Activated naive CD4-positive, alpha-beta T cell treated with anti-CD3 and anti-CD28 coated beads, Interleukin-2, amount 10 ng/mL, durations not matched to agents 5 hours and 36 hours (primary cell): ENCODE measurements around the gene PIP5K1C. TPM values are rescaled to one million over a fixed set of nuclear protein-coding genes. Genes with fewer than 3 reads are reported as not detected.

Experiments
- total RNA-seq, 2 experiments: library from RNA; stranded (reverse); gene quantifications; one replicate each; pipeline ENCODE4 v1.2.3, GENCODE V29; 2021

Gene PIP5K1C, protein sequence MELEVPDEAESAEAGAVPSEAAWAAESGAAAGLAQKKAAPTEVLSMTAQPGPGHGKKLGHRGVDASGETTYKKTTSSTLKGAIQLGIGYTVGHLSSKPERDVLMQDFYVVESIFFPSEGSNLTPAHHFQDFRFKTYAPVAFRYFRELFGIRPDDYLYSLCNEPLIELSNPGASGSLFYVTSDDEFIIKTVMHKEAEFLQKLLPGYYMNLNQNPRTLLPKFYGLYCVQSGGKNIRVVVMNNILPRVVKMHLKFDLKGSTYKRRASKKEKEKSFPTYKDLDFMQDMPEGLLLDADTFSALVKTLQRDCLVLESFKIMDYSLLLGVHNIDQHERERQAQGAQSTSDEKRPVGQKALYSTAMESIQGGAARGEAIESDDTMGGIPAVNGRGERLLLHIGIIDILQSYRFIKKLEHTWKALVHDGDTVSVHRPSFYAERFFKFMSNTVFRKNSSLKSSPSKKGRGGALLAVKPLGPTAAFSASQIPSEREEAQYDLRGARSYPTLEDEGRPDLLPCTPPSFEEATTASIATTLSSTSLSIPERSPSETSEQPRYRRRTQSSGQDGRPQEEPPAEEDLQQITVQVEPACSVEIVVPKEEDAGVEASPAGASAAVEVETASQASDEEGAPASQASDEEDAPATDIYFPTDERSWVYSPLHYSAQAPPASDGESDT
- total RNA-seq: 10 to 100 TPM; 19.9 to 22.1 TPM

DNA sequence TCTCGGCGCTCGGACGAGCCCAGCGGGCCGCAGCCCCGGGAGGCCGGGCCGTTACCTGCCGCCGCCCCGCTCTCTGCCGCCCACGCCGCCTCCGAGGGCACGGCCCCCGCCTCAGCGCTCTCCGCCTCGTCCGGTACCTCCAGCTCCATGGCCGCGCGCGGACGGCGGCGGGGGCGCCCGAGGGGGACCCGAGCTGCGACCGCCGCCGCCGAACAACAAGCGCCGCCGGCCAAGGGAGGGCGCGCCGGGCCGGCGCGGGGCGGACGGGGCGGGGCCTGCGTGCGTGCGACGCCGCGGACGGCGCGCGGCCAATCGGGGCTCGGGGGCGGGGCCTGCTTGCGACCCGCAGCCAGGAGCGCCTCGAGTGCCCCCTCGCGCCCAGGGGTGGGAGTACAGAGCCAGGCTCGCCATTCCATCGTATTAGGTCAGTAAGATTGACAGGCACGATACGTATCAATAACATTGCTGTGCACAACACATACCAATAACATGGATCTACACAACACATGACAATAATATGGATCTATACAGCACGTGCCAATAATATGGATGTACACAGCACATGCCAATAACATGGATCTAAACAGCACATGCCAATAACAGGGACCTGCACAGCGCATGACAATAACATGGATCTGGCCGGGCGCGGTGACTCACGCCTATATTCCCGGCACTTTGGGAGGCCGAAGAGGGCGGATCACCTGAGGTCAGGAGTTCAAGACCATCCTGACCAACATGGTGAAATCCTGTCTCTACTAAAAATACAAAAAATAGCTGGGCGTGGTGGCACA lies at the start of gene PIP5K1C:
PIP5K1C (minus strand) TSS at position 227 of the 791 bp plus-strand sequence; CDS start at position 149, 78 bp downstream.

DNA sequence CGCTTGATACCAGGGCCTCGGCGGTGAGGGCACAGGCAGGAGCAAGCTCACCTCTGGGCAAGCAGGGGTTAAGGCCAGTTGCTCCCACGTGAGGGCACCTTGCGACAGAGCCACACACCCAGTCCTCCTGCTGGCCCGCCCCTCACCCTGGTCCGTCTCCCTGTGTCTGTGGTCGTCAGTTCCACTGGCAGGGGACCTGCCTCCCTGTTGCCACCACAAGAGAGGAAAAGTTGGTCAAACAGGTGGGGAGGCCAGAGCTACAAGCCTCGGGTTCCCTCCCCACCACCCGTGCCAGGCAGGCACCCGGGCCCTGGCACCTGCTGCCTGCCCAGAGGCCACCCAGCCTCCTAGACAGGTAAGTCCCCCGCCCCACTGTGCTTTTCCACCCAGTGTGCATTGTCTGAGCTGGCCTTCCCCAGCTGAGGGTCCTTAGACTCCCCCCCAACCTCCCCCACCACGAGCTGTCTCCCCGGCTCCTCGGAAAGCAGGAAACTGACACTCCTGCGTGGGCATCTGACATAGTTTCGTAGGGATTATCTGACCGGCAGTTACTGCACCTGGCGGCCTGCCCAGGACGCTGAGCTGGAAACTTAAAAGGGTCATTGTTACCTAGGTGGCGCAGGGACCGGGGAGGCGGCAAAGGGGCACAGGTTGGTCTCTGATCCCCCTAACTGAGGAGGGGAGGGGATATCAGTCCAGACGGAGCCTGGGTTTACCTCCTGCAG lies 8.1 kb upstream of the PIP5K1C start, which contains the start of gene TJP3:
TJP3 (plus strand) TSS at position 178 of the 725 bp plus-strand sequence. CDS start 20,049 bp downstream, outside the sequence.

DNA sequence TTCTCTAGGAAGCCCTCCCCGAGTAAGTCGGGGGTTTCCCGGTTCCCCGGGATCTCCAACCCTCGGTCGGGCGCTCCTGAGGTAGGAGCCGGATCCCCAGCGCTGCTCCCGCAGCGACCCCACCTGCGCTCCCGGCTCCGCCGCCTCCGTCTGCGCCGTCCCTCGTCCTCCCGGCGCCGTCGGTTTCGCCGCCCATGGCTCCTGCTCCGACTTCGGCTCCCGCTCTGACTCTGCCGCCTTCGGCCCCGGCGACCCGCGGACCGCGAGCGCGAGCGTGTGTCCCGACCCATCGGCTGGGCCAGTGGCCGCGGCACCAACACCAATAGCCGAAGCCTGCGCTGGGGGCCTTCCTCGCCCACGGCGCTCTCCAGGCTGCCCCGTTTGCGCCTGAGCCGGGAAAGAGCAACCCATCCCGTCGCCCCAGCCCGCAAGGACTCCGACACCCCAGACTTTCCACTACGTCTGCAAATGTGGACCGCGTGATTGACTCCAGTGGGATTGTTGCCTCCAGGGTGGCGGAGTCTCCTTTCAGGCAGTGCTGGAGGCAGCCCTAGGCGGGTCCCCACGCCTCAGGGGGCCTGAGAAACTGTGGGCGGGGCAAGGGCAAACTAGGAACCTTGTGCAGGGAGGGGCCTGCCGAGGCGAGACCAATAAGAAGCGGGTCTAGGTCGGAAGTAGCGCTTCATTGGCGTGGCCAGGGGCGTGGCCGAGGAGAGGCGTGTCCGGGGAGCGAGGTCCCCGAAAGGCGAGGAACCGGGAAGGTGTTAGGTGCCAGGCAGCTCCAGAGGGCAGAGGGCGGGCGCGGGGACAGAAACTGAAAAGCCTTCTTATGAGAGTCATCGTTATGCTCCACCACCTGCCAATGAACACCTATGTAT lies 73.6 kb downstream of the PIP5K1C start, which contains the start of gene CACTIN:
CACTIN (minus strand) TSS at position 318 of the 878 bp plus-strand sequence; CDS start at position 290, 28 bp downstream.

GRCh38 chr19:3606690-3607289 lies 93.5 kb downstream of the PIP5K1C start, which contains the start of gene TBXA2R:
Gene TBXA2R, minus strand, starts transcription at chr19:3606875. Its CDS starts 6,241 bp downstream, at chr19:3600634.

GRCh38 chr19:3585301-3586126 lies 114.8 kb downstream of the PIP5K1C start, which contains the start of gene GIPC3:
Gene GIPC3, plus strand, starts transcription at chr19:3585478. Its CDS starts 120 bp downstream, at chr19:3585598.

Other genes starting within 250 kb of the PIP5K1C start
- under 1 TPM in 1 of 2 experiments, not detected in 1; 0.25 TPM for gene SMIM24, start 219.9 kb downstream of the PIP5K1C start, total RNA-seq
- not detected for gene SMIM44, start 217.0 kb downstream of the PIP5K1C start, total RNA-seq
- 10 to 100 TPM; 10.2 to 10.3 TPM for gene DOHH, start 199.8 kb downstream of the PIP5K1C start, total RNA-seq
- gene FZR1, start 194.2 kb downstream of the PIP5K1C start, total RNA-seq: 10 to 100 TPM; 69.4 to 71.1 TPM
- 1 to 10 TPM; 5.7 to 6.1 TPM for gene TEKTIP1, start 161.3 kb downstream of the PIP5K1C start, total RNA-seq
- 10 to 100 TPM; 80.6 to 82.9 TPM for gene MFSD12, start 142.9 kb downstream of the PIP5K1C start, total RNA-seq
- 10 to 100 TPM; 50.4 to 54.3 TPM for gene HMG20B, start 127.5 kb downstream of the PIP5K1C start, total RNA-seq
- 1 to 10 TPM; 2.9 to 3.0 TPM for gene GIPC3, start 115.0 kb downstream of the PIP5K1C start, total RNA-seq
- gene TBXA2R, start 93.6 kb downstream of the PIP5K1C start, total RNA-seq: 1 to 10 TPM; 3.8 TPM
- gene CACTIN, start 73.7 kb downstream of the PIP5K1C start, total RNA-seq: 10 to 100 TPM; 29.1 to 30.9 TPM
- 1 to 10 TPM; 4.1 to 6.0 TPM for gene TJP3, start 7.9 kb upstream of the PIP5K1C start, total RNA-seq
- gene APBA3, start 61.2 kb upstream of the PIP5K1C start, total RNA-seq: 10 to 100 TPM; 53.7 to 54.5 TPM
- 10 to 100 TPM; 83.6 to 84.8 TPM for gene MRPL54, start 62.2 kb upstream of the PIP5K1C start, total RNA-seq
- not detected for gene RAX2, start 71.8 kb upstream of the PIP5K1C start, total RNA-seq
- 10 to 100 TPM; 35.8 to 38.8 TPM for gene MATK, start 85.9 kb upstream of the PIP5K1C start, total RNA-seq
- gene ZFR2, start 168.6 kb upstream of the PIP5K1C start, total RNA-seq: under 1 TPM; 0.14 to 0.40 TPM
- gene ATCAY, start 180.2 kb upstream of the PIP5K1C start, total RNA-seq: not detected
- not detected for gene NMRK2, start 232.6 kb upstream of the PIP5K1C start, total RNA-seq